Stimulated activated CD4-positive, alpha-beta T cell treated with anti-CD3 and anti-CD28 coated beads, Interleukin-4, amount 100 ng/mL, for 48 hours (primary cell): ENCODE results near the gene GSC2.
A peak's percentile ranks its signal among the peaks of the same experiment; 100 is the strongest.

Experiments used
- DNase-seq, 2 donors: peaks; one replicate each; pipeline ENCODE4 v3.0.0-alpha.2; 2020; ENCODE audit warnings: low read depth in 2 of 2

GSC2 gene

DNA sequence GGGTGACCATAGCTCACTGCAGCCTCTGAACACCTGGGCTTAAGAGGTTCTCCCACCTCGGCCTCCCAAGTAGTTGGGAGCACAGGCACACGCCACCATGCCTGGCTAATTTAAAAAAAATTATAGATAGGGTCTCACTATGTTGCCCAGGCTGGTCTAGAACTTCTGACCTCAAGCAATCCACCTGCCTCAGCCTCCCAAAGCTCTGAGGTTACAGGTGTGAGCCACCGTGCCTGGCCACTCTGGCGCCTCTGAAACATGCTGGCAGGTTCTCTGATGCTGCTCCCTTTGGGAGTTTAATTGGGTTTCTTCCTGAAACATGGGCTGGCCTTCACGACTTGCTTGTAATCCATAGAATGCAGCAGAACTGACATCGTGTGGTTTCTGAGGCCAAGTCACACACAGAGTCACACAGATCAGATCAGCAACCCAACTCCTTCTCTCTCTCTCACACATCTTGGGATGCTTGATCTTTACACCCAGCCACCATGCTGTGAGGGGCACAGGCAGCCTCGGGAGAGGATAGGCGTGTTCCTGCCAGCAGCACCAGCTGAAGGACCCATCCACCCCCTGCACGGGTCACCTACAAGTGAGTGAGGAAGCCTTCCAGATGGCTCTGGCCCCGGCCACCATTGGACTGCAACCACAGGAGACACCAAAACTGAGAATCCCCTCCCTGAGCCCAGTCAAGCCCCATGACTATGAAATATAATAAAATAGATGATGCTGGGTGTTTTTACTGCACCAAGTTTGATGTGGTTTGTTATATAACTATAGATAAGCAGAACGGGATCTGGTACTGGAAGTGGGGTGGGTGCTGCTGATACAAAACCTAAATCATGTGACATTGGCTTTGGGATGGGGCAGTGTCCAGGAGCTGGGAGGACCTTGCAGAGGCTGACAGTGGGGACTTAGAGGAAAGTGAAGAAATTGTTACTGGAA, 3.1 kb upstream of the GSC2 start:
- no peak for DNase-seq

GRCh38 chr22:19151329-19152191, 1.5 kb upstream of the GSC2 start:
- no peak for DNase-seq

DNA sequence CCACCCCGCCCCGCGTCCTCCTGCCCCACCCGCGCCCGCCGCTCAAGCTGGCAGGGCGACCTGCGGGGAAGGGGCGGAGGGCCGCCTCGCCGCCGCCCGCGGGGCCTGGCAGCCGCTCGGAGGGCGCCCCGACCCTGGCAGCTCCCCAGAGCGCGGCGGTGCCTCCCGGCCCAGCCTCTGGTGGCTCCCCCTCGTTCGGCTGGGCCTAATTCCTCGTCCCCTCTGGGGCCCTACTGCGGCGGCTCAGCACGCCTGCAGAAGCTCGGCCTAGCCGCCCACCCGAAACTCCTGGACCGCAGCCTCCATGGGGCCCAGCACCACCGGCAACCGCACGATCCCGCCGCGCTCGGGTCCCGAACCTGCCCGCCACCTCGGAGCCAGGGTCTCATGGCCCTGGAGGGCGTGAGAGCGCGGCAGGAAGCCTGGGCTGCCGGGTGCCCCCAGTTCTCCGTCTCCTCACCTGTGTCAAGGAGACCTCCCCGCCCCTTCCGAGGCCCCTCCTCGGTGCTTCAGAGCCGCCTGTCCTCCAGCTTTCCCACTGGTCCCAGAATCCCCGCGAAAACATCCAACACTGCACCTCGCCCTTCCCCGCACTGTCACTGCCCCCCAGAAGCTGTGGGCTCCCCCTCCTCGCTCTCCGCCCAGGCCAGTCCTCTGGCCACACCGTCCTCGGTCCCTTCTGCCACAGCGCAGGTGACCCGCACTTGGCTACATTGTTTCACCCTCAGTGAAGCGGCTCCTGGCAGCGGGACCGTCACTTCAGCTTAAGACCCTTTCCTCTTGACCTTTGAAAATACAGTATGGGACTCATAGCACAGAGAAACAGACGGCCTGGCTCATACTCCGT, 613 bp upstream of the GSC2 start:
- DNase-seq = no peak

- peak in 1 of 2 donors; percentile 24 for DNase-seq
These were observed 827 bp downstream of the GSC2 start for GRCh38 chr22:19149047-19149883.

DNA sequence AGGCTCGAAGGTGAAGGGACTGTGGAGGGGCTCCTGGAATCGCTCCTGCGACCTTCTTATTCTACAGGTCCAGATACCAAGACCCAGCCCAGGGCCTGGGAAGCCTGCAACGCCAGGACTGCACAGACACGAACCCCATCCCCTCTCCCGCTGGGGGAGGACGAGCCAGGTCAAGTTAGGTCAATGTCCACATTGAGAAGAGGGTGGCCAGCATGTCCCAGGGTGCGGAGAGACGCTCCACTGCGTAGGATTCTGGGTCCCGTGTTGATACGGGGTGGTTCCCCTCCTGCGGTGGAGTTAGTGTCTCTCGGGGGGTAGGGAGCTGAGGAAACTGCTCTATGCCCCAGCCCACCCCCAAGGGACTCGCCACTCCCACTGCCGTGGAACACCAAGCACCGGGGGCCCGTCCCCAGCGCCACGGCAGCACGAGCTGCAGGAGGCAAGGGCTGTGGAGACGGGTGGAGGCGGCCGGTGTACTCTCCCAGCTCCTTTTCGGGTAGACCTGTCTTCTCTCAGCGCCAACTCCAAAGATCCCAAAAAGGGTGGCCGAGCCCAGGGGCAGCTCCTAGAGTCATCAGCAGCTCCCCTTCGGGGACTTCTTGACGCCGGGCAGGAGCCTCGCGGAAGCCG, 1.6 kb downstream of the GSC2 start:
- DNase-seq = no peak

DNA sequence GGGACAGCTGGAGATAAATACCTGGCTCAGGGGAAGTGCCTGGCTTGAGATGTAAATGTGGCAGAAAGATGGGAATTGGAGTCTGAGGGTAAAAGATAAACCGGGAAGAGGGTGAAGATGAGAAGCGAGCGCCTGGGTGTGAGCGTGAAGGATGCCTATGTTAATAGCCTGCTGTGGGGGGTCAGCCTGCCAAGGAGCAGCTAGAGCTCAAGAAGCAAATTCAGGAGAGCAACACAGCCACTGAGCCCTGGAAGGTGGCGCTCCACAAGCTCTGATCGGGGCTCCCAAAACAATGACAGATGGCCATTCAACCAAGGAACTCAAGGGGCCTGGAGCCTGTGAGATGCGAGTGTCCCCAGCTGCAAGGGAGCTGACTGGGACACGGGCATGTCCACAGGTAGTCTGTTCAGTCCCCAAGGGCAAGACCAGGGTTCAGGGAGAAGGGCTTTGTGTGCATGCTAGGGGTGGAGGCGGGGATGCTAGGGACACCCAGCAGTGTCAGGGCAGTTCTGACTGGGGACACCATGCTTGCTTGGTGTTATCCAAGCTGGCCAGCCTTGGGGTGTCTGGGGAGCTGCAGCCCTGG, 2.8 kb downstream of the GSC2 start:
- DNase-seq = no peak

DNA sequence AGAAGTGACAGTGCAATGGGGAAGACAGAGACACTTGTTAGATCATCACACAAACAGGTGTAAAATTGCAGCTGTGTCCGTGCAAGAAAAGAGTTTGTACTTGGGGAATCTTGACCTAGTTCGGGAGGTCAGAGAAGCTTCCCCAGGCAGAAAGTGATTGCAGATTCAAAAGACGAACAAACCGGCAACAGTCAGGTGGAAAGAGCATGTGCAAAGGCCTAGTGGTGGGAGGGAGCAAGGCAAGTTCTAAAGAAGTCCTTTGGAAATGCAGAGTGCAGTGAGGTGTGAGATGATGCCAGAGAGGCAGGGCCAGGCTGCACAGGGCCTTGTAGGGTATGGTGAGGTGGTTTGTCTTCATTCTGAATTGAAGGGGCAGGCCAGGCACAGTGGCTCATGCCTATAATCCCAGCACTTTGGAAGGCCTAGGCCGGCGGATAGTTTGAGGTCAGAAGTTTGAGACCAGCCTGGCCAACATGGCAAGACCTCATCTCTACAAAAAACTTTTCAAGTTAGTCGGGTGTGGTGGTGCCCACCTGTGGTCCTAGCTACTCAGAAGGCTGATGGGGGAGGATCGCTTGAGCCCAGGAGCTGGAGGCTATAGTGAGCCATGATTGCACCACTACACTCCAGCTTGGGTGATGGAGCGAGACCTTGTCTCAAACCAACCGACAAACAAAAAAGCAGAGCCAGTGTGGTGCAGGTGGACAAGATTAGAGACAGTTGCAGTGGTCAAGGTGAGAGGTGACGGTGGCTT, 3.7 kb downstream of the GSC2 start:
- no peak for DNase-seq

DNA sequence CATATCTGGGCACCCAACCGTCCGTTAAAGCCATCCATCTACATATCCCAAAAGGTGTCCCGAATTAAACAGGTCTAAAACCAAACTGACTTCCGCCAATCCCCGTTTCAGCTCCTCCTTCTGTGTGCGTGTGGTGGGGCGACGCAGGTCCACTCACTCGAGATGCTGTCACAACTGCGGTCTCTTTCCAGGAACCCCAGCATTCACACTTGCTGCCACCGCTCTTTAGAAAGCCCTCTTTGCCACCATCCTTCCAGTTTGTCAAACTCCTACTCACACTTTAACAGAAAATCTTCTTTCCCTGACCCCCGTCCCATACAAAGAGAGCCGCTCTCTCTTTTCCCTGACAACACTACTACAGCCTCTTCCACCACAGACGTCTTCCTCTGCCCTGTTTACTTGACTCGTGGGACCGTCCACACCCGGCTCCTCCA, 6.1 kb downstream of the GSC2 start:
- DNase-seq = peak; percentile 19 to 30

- no peak for DNase-seq
These were observed 6.9 kb downstream of the GSC2 start for GRCh38 chr22:19143212-19143611.

- DNase-seq = no peak
These were observed 7.7 kb downstream of the GSC2 start for GRCh38 chr22:19142394-19142793.

DNA sequence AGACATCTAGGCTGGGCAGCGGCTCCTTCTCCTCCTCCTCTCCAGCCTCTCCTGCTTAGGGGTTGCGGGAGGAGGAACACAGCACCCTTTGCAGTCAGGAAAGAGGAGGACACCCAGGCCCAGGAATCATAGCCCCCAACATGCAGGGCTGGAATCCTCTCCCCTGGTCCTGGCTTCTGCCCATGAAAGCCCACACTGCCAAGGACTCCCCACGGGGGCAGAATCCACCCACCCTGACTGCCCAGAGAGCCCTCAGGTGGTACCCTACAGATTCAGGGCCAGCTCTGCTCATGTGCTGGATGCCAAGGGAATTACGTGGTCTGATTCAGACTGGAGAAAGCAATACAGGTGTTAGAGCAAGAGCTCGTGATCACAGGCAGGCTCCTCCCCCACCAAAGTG, 10.1 kb downstream of the GSC2 start:
- no peak for DNase-seq

DNA sequence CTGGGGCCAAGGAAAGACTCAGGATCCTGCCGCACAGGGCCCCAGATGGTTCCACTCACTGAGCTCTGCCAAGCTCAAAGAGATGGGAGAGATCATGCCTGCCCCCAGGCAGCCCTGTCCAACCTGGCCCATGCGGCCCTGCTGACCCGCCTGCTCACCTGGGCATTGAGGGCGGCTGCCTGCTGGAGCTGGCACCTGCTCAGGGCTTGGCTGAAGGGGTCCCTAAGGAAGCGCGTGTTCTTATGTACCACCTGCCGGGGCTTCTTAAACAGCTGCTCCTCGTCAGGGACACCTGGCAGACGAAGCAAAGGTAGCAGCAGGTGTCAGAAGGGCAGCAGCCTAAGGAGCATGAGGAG, 11.1 kb downstream of the GSC2 start:
- DNase-seq = no peak

GRCh38 chr22:19138217-19139000, 11.7 kb downstream of the GSC2 start:
- no peak for DNase-seq

DNA sequence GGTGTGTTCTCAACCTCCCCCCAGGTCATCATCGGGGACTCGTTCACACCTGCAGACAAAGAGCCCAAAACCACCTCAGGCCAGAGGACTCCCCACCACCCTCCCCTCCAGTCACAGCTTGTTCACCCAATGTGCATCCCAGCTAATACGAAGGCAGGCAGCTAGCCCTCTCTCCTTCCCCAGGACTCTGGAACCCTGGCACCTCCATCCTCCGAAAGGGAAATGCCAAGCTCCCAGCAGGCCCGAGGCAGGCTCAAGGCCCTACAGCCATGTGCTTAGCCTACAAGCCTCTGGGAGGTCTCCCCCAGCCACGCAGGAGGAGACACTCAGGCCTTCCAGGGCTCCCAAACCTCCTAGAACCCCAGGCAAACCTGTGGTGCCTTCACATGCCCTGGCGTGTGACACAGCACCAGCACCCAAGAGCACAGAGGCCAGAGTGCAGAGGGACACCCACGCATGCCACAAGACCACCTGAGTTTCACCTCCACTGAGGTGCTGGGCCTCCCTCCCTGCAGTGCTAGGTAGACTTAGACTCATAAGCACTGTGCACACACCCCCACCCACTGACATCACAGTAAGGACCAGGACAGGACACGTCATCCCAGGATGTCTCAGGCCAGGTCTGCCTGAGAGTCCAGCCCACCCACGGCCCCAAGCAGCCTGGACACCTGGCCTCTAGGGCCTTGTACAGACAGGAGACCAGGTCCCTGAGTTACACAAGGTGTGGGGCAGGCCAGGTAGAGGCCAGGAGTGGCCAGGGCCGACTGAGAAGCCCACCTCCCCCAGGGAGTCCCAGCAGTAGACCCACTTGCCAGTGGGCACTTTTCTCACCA, 12.5 kb downstream of the GSC2 start:
- no peak for DNase-seq

GRCh38 chr22:19136915-19137314, 13.2 kb downstream of the GSC2 start:
- no peak for DNase-seq

DNA sequence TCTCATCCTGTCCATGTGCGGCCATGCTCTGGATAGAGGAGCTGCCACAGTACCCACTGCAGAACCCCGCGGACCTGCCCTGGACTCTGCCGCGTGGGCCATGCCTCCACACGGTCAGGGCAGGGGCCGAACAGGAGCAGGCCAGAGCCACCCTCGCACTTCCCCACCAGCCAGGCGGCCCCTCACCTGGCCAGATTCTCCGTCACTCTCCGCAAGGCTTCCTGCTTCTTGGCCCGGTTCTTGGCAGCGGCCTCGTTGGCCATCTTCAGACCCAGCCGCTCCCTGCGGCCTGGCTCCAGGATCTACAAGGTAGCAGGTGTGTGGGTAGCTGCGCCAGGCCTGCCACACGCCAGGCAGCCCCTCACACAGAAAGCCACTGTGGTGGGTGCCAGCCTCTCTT, 15.2 kb downstream of the GSC2 start:
- DNase-seq = no peak

DNA sequence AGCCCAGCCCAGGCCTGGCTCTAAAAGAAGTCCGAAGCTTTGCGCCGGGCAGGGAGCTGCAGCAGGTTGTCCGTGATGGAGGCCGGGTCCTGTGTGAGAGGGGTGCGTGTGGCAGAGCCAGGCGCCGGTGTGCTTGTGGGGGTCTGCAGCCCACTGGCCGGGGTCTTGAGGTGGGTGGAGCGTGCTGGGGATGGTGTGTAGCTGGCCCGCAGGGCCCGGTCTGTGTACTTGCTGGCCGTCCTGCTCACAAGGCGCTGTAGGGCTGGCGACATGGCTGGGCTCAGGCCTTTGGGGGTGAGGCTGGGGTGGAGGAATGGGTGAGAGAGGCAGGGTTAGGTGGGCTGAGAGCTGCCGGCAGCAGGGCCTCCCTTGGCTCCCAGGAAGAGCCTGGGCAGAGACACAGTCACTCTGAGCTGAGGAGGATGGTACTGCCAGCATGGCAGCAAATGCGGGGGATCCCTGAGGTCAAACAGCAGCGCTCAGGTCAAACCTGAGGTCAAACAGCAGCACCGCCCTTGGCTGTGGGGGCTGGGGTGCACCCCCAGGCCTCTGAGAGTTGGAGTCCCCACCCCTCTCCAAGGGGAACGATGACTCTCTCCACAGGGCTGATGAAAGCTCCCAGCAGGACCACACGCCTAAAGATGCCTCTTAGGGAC, 15.8 kb downstream of the GSC2 start:
- no peak for DNase-seq
